AG04450 (cell line): ENCODE results near the gene CHMP5. TPM values are rescaled to one million over a fixed set of nuclear protein-coding genes. Genes with fewer than 3 reads are reported as not detected.

Source experiments
- CTCF ChIA-PET: fragments of 300-600, 350-600 bp; formaldehyde crosslinking; extraction: SDS; loops from one replicate; lab custom pipeline; 2022; ENCODE audit warnings: antibody characterized with exemption, inconsistent platforms; lab: Charles Lee
- POLR2A ChIA-PET: fragments of 350-600 bp; formaldehyde crosslinking; extraction: SDS; loops from one replicate; lab custom pipeline; 2021; ENCODE audit warnings: antibody characterized with exemption, inconsistent platforms; lab: Yijun Ruan, JAX
- DNase-seq: peaks from one replicate; pipeline ENCODE4 v3.0.0-alpha.2; 2011; ENCODE audit warnings: low read depth, low spot score
- H3K27ac ChIP-seq: one replicate; pipeline ENCODE4 v1.5.1; 2012; ENCODE audit warnings: low read depth, low read length, control low read depth
- H3K27me3 ChIP-seq: one replicate; pipeline ENCODE4 v1.6.0; 2012; ENCODE audit warnings: low read length; ENCODE audit not compliant: control insufficient read depth, insufficient read depth
- H3K4me3 ChIP-seq: 2 replicates; pipeline ENCODE4 v1.5.1; 2011; ENCODE audit warnings: mild to moderate bottlenecking, low read depth, low read length, control low read depth
- H3K9me3 ChIP-seq: 2 replicates; pipeline ENCODE4 v1.5.1; 2012; ENCODE audit warnings: low read length; ENCODE audit not compliant: control insufficient read depth, insufficient read depth
- CTCF ChIP-seq: IDR thresholded peaks from 2 replicates; pipeline ENCODE4 v1.5.1; 2011; ENCODE audit warnings: low read depth, low read length, control low read depth, inconsistent platforms
- polyA plus RNA-seq: library from polyadenylated mRNA; depleted of rRNA; stranded (reverse); fragments of >200 nt; gene quantifications from 2 replicates; pipeline ENCODE4 v1.2.3, GENCODE V29; 2011

The CHMP5 gene
- polyA plus RNA-seq, 1 experiment: 144 TPM

- H3K9me3 ChIP-seq: no peaks in the 10 kb centered on the region
- no peak for TF ChIP-seq CTCF
- H3K27ac ChIP-seq: no peak overlapping the region
- DNase-seq: no peak
- H3K4me3 ChIP-seq: no peak overlapping the region
- no peaks in the 10 kb centered on the region for H3K27me3 ChIP-seq
- CTCF ChIA-PET: no interaction called here
- POLR2A ChIA-PET: no interaction called here
These were observed 5.3 kb downstream of the CHMP5 start for GRCh38 chr9:33270146-33270545.

GRCh38 chr9:33272061-33272460, 7.2 kb downstream of the CHMP5 start:
- no peak for DNase-seq
- Histone ChIP-seq H3K4me3 (no peak overlapping the region), H3K27me3 (no peaks in the 10 kb centered on the region), H3K9me3 (no peaks in the 10 kb centered on the region), H3K27ac (no peak overlapping the region)
- CTCF ChIA-PET: no interaction called here
- TF ChIP-seq CTCF: no peak
- POLR2A ChIA-PET: no interaction called here

GRCh38 chr9:33273266-33273971, 8.6 kb downstream of the CHMP5 start:
- TF ChIP-seq CTCF: no peak
- POLR2A ChIA-PET: interaction anchor here (0.6 to 1.1 kb wide), 4 partner anchors 9 to 229 kb away, joined by 3 to 4 read pairs (median 4); partner anchors contain the start of genes BAG1, CHMP5 and NFX1
- H3K9me3 ChIP-seq: no peaks in the 10 kb centered on the region
- CTCF ChIA-PET: interaction anchor here (0.7 to 2.0 kb wide), 8 partner anchors 9 to 193 kb away, joined by 3 to 11 read pairs (median 4); partner anchors contain the start of genes BAG1 and CHMP5
- no peak overlapping the region for H3K27ac ChIP-seq
- no peak overlapping the region for H3K4me3 ChIP-seq
- H3K27me3 ChIP-seq: no peaks in the 10 kb centered on the region
- DNase-seq: no peak

- Histone ChIP-seq H3K27ac (no peak overlapping the region), H3K4me3 (no peak overlapping the region), H3K27me3 (no peaks in the 10 kb centered on the region), H3K9me3 (no peaks in the 10 kb centered on the region)
- no peak for DNase-seq
- no peak for TF ChIP-seq CTCF
- CTCF ChIA-PET: interaction anchor here (1.1 to 2.0 kb wide), 6 partner anchors 13 to 193 kb away, joined by 3 to 11 read pairs (median 4); no protein-coding TSS in a partner anchor
- POLR2A ChIA-PET: interaction anchor here (0.6 to 1.1 kb wide), 3 partner anchors 9 to 229 kb away, joined by 3 to 4 read pairs (median 3); partner anchors contain the start of genes BAG1 and CHMP5
These were observed 9.1 kb downstream of the CHMP5 start for GRCh38 chr9:33273972-33274328.

- POLR2A ChIA-PET: no interaction called here
- TF ChIP-seq CTCF: no peak
- Histone ChIP-seq H3K27ac (no peak overlapping the region), H3K4me3 (no peak overlapping the region), H3K9me3 (no peaks in the 10 kb centered on the region), H3K27me3 (no peaks in the 10 kb centered on the region)
- no peak for DNase-seq
- CTCF ChIA-PET: no interaction called here
These were observed 12.6 kb downstream of the CHMP5 start for GRCh38 chr9:33277484-33277883.
